Left ventricle myocardium inferior (tissue), 1 donor: ENCODE results near the gene MKRN2OS. TPM values are rescaled to one million over a fixed set of nuclear protein-coding genes. Genes with fewer than 3 reads are reported as not detected.

ENCODE experiments used
- DNase-seq: peaks from one replicate; pipeline ENCODE4 v3.0.0-alpha.2; 2020
- H3K27ac ChIP-seq: fragments of 200-600 bp; replicated peaks from 2 replicates; pipeline ENCODE4 v1.8.0; 2021
- H3K27me3 ChIP-seq: fragments of 200-600 bp; 2 replicates; pipeline ENCODE4 v1.8.0; 2021; ENCODE audit warnings: low read depth
- H3K36me3 ChIP-seq: fragments of 200-600 bp; 2 replicates; pipeline ENCODE4 v1.8.0; 2021
- H3K4me1 ChIP-seq: fragments of 200-600 bp; 2 replicates; pipeline ENCODE4 v1.8.0; 2021
- H3K4me3 ChIP-seq: fragments of 200-600 bp; 2 replicates; pipeline ENCODE4 v1.8.0; 2021; ENCODE audit warnings: mild to moderate bottlenecking, moderate library complexity
- H3K9me3 ChIP-seq: fragments of 200-600 bp; replicated peaks from 2 replicates; pipeline ENCODE4 v1.8.0; 2021
- CTCF ChIP-seq: fragments of 200-600 bp; IDR thresholded peaks from 2 replicates; pipeline ENCODE4 v1.8.0; 2021; ENCODE audit warnings: antibody characterized with exemption, mild to moderate bottlenecking, borderline replicate concordance
- intact Hi-C: fragments of 100-400 bp; cut with micrococcal nuclease; formaldehyde crosslinking; loops from one replicate; pipeline ENCODE4 v1.11.0; 2022
- total RNA-seq: library from RNA; stranded (reverse); fragmentation: NEBNext Ultra II Directional; extraction: Animal tissue kit (Norgen Biotek cat#: 25700); gene quantifications from one replicate; pipeline ENCODE4 v1.2.1, GENCODE V29; 2021
- donor health status: DM: no; HTN: yes; CAD: no; lungs with severe emphysema.

The MKRN2OS gene
- total RNA-seq, 1 donor from 2014 or later, result 1.8 TPM

DNA sequence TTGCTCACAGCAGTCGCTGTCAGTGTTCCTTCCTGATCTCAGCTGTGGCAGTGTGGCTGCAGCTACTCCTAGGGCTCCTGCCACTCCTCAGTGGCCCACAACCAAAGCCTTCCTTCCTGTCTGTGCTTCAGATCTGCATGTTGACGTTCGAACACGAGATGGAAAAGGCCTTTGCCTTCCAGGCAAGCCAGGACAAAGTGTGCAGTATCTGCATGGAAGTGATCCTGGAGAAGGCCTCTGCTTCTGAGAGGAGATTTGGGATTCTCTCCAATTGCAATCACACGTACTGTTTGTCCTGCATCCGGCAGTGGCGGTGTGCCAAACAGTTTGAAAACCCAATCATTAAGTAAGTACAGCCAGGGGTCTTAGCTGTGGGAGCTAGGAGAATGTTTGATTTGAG, 29.4 kb upstream of the MKRN2OS start:
- peaks cover 97% of the 10 kb centered on the region for H3K36me3 ChIP-seq
- no peak overlapping the region for H3K4me3 ChIP-seq
- H3K27me3 ChIP-seq, result no peaks in the 10 kb centered on the region
- H3K27ac ChIP-seq, result peak overlapping the region; percentile 81
- intact Hi-C loops, result no loop called here
- no peak for TF ChIP-seq CTCF
- H3K9me3 ChIP-seq, result no peaks in the 10 kb centered on the region
- DNase-seq, result no peak
- peaks cover 30% of the 10 kb centered on the region for H3K4me1 ChIP-seq

- Histone ChIP-seq H3K27me3 (no peaks in the 10 kb centered on the region), H3K36me3 (peaks cover 97% of the 10 kb centered on the region), H3K9me3 (no peaks in the 10 kb centered on the region), H3K4me1 (peaks cover 25% of the 10 kb centered on the region), H3K27ac (peak overlapping the region; percentile 81), H3K4me3 (no peak overlapping the region)
- intact Hi-C loops, result no loop called here
- DNase-seq, result no peak
- TF ChIP-seq CTCF, result no peak
Observed at GRCh38 chr3:12574131-12574530, 28.8 kb upstream of the MKRN2OS start.

DNA sequence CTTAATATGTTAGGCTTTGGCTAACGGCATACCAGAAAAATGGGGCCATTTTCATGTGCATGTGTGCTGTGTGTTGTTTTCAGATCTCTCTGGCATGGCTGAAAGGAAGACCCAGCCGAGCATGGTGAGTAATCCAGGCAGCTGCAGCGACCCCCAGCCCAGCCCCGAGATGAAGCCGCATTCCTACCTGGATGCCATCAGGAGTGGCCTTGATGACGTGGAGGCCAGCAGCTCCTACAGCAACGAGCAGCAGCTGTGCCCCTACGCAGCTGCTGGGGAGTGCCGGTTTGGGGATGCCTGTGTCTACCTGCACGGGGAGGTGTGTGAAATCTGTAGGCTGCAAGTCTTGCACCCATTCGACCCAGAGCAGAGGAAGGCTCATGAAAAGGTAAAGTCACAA, 26.7 kb upstream of the MKRN2OS start:
- Histone ChIP-seq H3K9me3 (peaks cover 2% of the 10 kb centered on the region), H3K27me3 (no peaks in the 10 kb centered on the region), H3K27ac (no peak overlapping the region), H3K4me1 (peaks cover 44% of the 10 kb centered on the region), H3K4me3 (no peak overlapping the region), H3K36me3 (peaks cover 80% of the 10 kb centered on the region)
- intact Hi-C loops, result no loop called here
- no peak for DNase-seq
- no peak for TF ChIP-seq CTCF

- Histone ChIP-seq H3K27ac (no peak overlapping the region), H3K36me3 (peaks cover 65% of the 10 kb centered on the region), H3K9me3 (peaks cover 19% of the 10 kb centered on the region), H3K4me3 (no peak overlapping the region), H3K27me3 (no peaks in the 10 kb centered on the region), H3K4me1 (peaks cover 50% of the 10 kb centered on the region)
- DNase-seq, result no peak
- TF ChIP-seq CTCF, result no peak
- intact Hi-C loops, result no loop called here
Observed at GRCh38 chr3:12569836-12570235, 24.5 kb upstream of the MKRN2OS start.

- H3K9me3 ChIP-seq, result peaks cover 19% of the 10 kb centered on the region
- peaks cover 50% of the 10 kb centered on the region for H3K4me1 ChIP-seq
- no peak for TF ChIP-seq CTCF
- intact Hi-C loops, result no loop called here
- H3K27ac ChIP-seq, result peak overlapping the region; percentile 33
- peaks cover 54% of the 10 kb centered on the region for H3K36me3 ChIP-seq
- H3K27me3 ChIP-seq, result no peaks in the 10 kb centered on the region
- no peak for DNase-seq
- no peak overlapping the region for H3K4me3 ChIP-seq
Observed at GRCh38 chr3:12568747-12569146, 23.4 kb upstream of the MKRN2OS start.

GRCh38 chr3:12566976-12567375, 21.7 kb upstream of the MKRN2OS start:
- Histone ChIP-seq H3K27me3 (no peaks in the 10 kb centered on the region), H3K9me3 (peaks cover 19% of the 10 kb centered on the region), H3K36me3 (peaks cover 37% of the 10 kb centered on the region), H3K4me1 (peaks cover 58% of the 10 kb centered on the region), H3K27ac (no peak overlapping the region), H3K4me3 (no peak overlapping the region)
- intact Hi-C loops, result no loop called here
- DNase-seq, result no peak
- no peak for TF ChIP-seq CTCF
